ENCODE results near the gene OAF. TPM values are rescaled to one million over a fixed set of nuclear protein-coding genes. Genes with fewer than 3 reads are reported as not detected.
A peak's percentile ranks its signal among the peaks of the same experiment; 100 is the strongest.

OAF gene
- total RNA-seq (2014; rRNA removed; shearing (Covaris generic)): 10.6 and 11.2 TPM in 2 replicates

DNA sequence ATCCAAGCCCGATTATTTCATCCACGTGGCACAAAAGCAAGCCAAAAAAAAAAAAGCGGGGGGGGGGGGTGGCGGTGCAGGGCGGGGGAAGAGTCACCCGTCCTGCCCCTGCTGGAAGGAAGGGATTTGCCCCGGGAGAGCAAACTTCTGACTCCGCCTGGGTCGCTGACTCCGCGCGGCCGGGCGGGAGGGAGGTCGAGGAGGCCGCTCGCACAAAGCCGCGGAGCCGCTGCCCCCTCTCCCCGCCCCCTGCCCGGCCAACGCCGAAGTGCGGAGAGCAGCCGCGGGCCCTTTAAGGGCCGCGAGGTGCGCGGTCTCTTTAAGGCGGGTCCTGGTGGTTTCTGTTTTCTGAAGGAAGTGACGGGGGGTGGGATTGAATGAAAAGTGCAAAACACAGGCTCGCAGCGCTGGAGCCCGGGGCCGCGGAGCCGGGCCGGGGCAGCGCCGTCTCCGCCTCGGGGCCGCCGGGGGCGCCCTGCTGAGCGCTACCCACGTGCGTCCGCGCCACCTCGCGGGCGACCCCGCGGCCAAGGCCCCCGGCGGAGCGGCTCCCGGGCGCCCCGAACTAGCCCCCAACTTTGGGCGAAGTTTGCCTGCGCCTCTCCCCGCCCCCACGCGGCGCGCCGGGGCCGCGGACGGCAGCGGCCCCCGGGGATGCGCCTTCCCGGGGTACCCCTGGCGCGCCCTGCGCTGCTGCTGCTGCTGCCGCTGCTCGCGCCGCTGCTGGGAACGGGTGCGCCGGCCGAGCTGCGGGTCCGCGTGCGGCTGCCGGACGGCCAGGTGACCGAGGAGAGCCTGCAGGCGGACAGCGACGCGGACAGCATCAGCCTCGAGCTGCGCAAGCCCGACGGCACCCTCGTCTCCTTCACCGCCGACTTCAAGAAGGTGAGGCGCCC, at the start of gene OAF:
TSS of gene OAF (plus strand) at position 407 of the 896 bp plus-strand sequence. CDS start at position 655, 248 bp downstream.
- DNase-seq: peak; percentile 70 to 78
- peak within 1 kb of the TSS; percentile 67 for H3K4me3 ChIP-seq
- H3K4me1 ChIP-seq: 0 out of 2 replicates have a peak, but pooled peaks cover 7% of the 10 kb centered on the region
- H3K27me3 ChIP-seq: 0 out of 2 replicates have a peak, but pooled peaks cover 2% of the 10 kb centered on the region
- no peaks in the 10 kb centered on the region for H3K9me3 ChIP-seq (replicated peaks)
- H3K27ac ChIP-seq: peak within 1 kb of the TSS; percentile 71
- H3K36me3 ChIP-seq: no peaks in the 10 kb centered on the region

DNA sequence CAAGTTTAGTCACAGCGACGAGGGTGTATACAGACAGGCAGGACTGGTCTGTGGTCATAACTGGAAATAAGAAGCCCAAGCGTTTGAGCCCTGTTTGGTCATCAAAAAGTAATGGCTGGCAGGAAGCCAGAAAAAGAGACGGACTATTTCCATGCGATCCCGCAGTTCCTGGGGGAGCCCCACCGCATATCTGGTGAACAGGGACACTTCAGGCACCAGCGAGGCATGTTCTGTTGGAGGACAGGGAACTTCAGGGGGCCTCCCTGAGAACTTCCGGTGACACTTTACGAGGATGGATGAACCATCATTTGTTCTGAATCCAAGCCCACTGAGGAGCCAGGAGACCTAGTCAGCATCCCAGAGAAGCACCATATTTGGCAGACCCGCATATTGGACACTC, 43.2 kb upstream of the OAF start:
- Histone ChIP-seq H3K4me3 (no peak overlapping the region), H3K4me1 (no peaks in the 10 kb centered on the region), H3K9me3 (replicated peaks) (no peaks in the 10 kb centered on the region), H3K27me3 (no peaks in the 10 kb centered on the region), H3K27ac (no peak overlapping the region), H3K36me3 (no peaks in the 10 kb centered on the region)
- DNase-seq: no peak

DNA sequence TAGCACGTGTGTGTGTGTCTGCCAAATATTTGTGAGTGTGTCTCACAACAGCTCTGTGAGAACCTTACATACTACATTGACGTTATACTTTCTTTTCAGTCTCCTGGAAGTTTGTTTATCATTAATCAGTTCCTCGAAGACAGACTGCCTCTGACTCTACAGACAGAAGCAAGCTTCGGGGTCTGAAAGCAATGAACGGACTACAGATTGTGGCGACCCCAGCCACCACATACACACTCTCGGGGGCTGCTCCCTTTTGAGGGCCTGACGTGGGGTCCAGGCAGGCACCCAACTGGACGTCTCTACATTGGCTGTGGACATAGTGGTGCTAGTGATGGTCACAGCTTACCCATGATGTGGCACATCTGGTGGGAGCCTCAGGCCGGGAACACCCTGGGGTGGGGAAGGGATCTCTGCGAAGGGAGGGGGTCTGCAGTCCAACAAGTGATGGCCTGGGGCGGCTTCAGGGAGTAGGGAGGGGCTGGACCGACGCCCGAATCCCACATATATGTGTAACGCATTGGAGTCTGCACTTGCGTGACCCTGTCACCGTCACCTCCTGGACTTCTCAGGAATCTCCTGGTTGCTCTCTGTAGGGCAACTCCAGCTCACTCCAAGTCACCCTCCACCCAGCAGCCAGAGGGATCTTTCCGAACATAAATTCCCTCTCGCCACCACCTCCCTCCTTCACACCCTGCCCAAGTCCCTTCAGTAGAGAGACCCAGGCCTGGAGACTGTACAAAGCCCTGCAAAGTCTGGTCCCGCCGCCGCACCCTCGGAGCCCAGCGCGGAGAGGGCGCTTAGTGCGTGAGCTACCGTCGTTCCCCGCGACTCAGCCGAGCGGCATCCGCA, 42.5 kb upstream of the OAF start:
- Histone ChIP-seq H3K27me3 (no peaks in the 10 kb centered on the region), H3K27ac (no peak overlapping the region), H3K36me3 (no peaks in the 10 kb centered on the region), H3K9me3 (replicated peaks) (no peaks in the 10 kb centered on the region), H3K4me3 (peak overlapping the region; percentile 44), H3K4me1 (no peaks in the 10 kb centered on the region)
- DNase-seq: no peak

GRCh38 chr11:120168960-120169681, 41.7 kb upstream of the OAF start:
- peak; percentile 17 to 45 for DNase-seq
- Histone ChIP-seq H3K4me1 (no peaks in the 10 kb centered on the region), H3K36me3 (no peaks in the 10 kb centered on the region), H3K27ac (no peak overlapping the region), H3K4me3 (peak overlapping the region; percentile 44), H3K9me3 (replicated peaks) (no peaks in the 10 kb centered on the region), H3K27me3 (no peaks in the 10 kb centered on the region)

GRCh38 chr11:120169981-120170698, 40.7 kb upstream of the OAF start:
- no peaks in the 10 kb centered on the region for H3K4me1 ChIP-seq
- no peaks in the 10 kb centered on the region for H3K27me3 ChIP-seq
- H3K27ac ChIP-seq: no peak overlapping the region
- no peak overlapping the region for H3K4me3 ChIP-seq
- no peaks in the 10 kb centered on the region for H3K9me3 ChIP-seq (replicated peaks)
- H3K36me3 ChIP-seq: no peaks in the 10 kb centered on the region
- no peak for DNase-seq

DNA sequence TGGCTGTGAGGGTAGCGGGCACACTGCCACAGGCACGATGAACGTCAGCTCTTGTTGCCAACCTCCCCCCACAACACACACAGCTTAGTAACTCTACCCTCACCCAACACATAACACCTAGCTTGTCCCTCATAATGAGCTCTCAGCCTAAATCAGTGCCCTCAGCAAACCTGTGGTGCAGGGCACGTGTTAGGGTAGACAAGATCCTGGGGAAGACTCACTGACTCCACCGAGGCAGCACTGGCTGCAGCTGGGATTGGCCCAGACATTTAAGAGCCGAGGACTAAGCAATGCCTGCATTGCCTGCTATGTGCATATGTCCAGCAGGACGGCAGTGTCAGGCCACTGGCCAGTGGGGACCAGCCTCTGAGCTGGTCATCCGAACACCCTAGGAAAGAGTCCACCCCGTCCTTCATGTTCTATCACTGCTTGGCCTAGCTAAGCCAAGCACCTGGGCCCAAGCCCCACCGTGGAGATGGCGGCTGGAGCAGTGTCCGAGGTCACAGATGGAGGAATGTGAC, 40.0 kb upstream of the OAF start:
- H3K27me3 ChIP-seq: no peaks in the 10 kb centered on the region
- H3K36me3 ChIP-seq: no peaks in the 10 kb centered on the region
- DNase-seq: no peak
- H3K4me1 ChIP-seq: no peaks in the 10 kb centered on the region
- H3K27ac ChIP-seq: no peak overlapping the region
- H3K9me3 ChIP-seq (replicated peaks): no peaks in the 10 kb centered on the region
- no peak overlapping the region for H3K4me3 ChIP-seq

- peak; percentile 55 to 74 for DNase-seq
- Histone ChIP-seq H3K4me1 (no peaks in the 10 kb centered on the region), H3K4me3 (no peak overlapping the region), H3K27me3 (no peaks in the 10 kb centered on the region), H3K27ac (no peak overlapping the region), H3K36me3 (no peaks in the 10 kb centered on the region), H3K9me3 (replicated peaks) (no peaks in the 10 kb centered on the region)
Observed at GRCh38 chr11:120172054-120172911, 38.5 kb upstream of the OAF start.

DNA sequence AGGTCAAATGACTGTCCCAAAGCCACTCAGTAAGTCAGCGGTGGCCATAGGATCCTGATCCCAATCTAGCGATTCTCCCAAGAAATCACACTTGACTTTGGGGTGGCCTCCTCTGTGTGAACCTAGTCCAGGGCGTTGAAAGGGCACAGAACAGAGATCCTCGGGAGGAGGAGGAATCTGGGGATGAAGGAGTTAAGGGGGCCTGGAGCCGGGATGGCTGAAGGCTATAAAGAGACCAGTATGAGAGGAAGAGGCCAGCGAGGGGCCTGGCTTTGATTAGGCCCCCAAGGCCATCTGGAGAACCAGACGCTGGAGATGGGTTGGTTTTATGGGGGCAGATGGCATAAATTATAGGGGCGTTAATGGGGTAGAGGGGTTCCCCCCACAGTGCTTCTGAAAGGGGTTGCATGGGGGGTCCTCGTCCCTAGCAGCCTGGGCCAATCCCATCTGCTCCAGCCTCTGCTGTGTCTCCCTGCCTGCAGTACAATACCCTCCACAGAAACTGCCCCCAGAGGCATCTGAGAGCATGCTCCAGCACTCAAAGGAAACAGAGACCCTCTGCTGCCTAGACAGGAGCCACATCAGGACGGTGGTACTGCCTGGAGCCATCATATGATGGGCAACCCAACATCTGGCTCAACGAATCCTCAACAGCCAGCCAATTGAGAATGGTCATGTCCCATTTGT, 37.7 kb upstream of the OAF start:
- H3K27me3 ChIP-seq: no peaks in the 10 kb centered on the region
- no peaks in the 10 kb centered on the region for H3K9me3 ChIP-seq (replicated peaks)
- no peaks in the 10 kb centered on the region for H3K4me1 ChIP-seq
- H3K36me3 ChIP-seq: no peaks in the 10 kb centered on the region
- DNase-seq: no peak
- no peak overlapping the region for H3K4me3 ChIP-seq
- no peak overlapping the region for H3K27ac ChIP-seq

- DNase-seq: no peak
- Histone ChIP-seq H3K36me3 (no peaks in the 10 kb centered on the region), H3K27me3 (no peaks in the 10 kb centered on the region), H3K9me3 (replicated peaks) (no peaks in the 10 kb centered on the region), H3K27ac (no peak overlapping the region), H3K4me3 (no peak overlapping the region), H3K4me1 (no peaks in the 10 kb centered on the region)
Observed at GRCh38 chr11:120173807-120174206, 37.0 kb upstream of the OAF start.

DNA sequence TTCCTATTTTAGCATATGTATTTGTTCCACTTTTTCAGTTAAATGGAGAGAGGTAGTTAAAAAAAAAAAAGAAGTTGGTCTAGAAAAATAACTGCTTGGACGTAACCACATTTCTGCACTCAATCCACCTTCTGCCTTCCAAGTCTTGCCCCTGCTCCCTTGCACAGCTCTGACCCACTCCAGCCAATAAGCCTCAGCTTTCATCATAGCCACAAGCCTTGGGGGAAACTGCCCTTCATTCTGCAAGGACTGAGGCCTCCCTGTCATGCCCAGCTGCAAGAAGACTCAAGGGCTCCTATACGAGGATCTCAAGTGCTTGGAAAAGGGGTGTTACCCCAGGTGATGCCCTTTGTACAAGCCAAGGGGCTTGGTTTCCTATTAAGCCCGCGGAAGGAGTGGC, 36.0 kb upstream of the OAF start:
- no peaks in the 10 kb centered on the region for H3K36me3 ChIP-seq
- no peak overlapping the region for H3K27ac ChIP-seq
- H3K4me3 ChIP-seq: no peak overlapping the region
- DNase-seq: no peak
- no peaks in the 10 kb centered on the region for H3K9me3 ChIP-seq (replicated peaks)
- no peaks in the 10 kb centered on the region for H3K4me1 ChIP-seq
- H3K27me3 ChIP-seq: no peaks in the 10 kb centered on the region

DNA sequence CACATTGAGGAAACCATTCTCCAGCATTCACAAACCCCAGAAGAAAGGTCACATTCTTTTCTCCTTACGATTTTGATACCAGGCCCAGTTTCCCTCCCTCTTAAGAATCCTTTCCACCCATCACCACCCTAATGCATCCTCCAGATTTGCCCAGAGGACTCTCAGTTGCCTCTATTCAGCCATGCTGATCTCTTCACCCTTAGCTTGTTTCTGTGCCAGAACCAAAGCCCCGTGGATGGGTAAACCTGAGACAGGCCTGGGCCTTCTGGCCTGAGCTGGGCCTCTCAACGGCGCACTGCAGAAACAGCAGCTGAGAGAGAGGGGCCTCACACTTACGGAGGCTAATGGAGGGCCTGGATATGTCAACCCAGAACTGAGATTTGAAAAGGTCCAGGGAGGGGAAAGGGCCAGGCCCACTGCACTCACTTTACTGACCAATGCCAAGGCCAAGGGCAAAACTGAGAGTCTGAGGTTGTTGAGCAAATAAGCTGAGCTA, 32.2 kb upstream of the OAF start:
- H3K4me3 ChIP-seq: no peak overlapping the region
- H3K27me3 ChIP-seq: no peaks in the 10 kb centered on the region
- no peaks in the 10 kb centered on the region for H3K36me3 ChIP-seq
- DNase-seq: no peak
- no peak overlapping the region for H3K27ac ChIP-seq
- H3K9me3 ChIP-seq (replicated peaks): no peaks in the 10 kb centered on the region
- no peaks in the 10 kb centered on the region for H3K4me1 ChIP-seq

DNA sequence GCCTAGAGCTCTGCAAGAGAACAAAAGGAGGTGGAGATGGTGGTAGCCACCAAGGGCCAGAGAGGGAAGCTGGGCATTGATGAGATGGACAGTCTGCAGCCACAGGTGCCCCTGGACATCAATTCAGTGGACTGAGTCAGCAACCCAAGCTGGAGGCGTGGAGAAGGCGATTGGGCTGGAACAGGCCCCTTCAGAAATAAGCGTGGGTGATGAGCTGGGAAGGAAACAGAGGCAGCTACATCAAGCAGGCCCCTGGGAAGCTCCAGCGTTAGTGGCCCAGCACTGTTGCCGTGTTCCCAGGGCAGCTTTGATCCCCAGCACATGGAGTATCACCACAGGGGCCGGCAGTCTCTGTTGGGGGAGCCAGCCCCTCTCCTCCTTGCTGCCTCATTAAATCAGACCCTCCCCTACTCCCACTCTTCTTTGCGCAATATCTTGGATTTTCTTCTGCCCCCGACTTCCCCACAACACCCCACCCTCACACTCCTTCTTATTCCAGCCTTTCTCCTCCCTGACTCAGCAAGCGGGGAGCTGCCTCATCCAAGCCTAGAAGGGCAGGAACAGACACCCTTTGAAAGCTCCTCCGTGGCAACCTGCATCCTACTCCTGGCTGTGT, 31.7 kb upstream of the OAF start:
- Histone ChIP-seq H3K27me3 (no peaks in the 10 kb centered on the region), H3K27ac (no peak overlapping the region), H3K36me3 (no peaks in the 10 kb centered on the region), H3K9me3 (replicated peaks) (no peaks in the 10 kb centered on the region), H3K4me3 (no peak overlapping the region), H3K4me1 (no peaks in the 10 kb centered on the region)
- no peak for DNase-seq

All from SJCRH30 (cell line).